ENCODE results near the gene GGT1. TPM values are rescaled to one million over a fixed set of nuclear protein-coding genes. Genes with fewer than 3 reads are reported as not detected.

Gene GGT1
- total and polyA plus RNA-seq, 2 of the 8 experiments (the other 6 are each of a cell fraction or from before 2014, with no cell fraction given), result 14.4 to 29.2 TPM

GRCh38 chr22:24588757-24589481 is 14.1 kb upstream of the GGT1 start:
- H3K4me3 ChIP-seq (ENCODE audit: extremely low read depth in 1 of 4, insufficient read depth in 2 of 4, low read depth in 3 of 4, low read length in 4 of 4), result no peak overlapping the region
- H3K23ac ChIP-seq (ENCODE audit: insufficient read length), result no peak overlapping the region
- ChIA-PET CTCF (ENCODE audit: partially characterized antibody) (interaction anchor here (1.4 kb wide), 1 partner anchor 11 kb away, joined by 4 read pairs; no protein-coding TSS in a partner anchor), POLR2A (ENCODE audit: partially characterized antibody) (interaction anchor here (1.0 to 1.6 kb wide), 3 partner anchors 9 to 12 kb away, joined by 4 to 8 read pairs (median 6); no protein-coding TSS in a partner anchor)
- H3K4ac ChIP-seq (replicated peaks; ENCODE audit: insufficient read length, low read depth, low read length), result no peak overlapping the region
- H3K79me2 ChIP-seq (ENCODE audit: control insufficient read depth in 1 of 2, insufficient read depth in 2 of 2, low read length in 2 of 2), result no peaks in the 10 kb centered on the region
- H2BK15ac ChIP-seq (ENCODE audit: low read length), result no peak overlapping the region
- DNase-seq (ENCODE audit: low read depth in 1 of 2, low spot score in 2 of 2) (no peak), FAIRE-seq (no peak)
- H4K8ac ChIP-seq (ENCODE audit: extremely low read depth, insufficient read depth, low read length), result no peak overlapping the region
- H4K5ac ChIP-seq (ENCODE audit: insufficient read length, low read depth, low read length), result no peak overlapping the region
- no peak overlapping the region for H2AK5ac ChIP-seq (ENCODE audit: low read depth, low read length)
- no peaks in the 10 kb centered on the region; the same call in 1 of the 2 replicates for H3K79me1 ChIP-seq (ENCODE audit: low read depth, low read length)
- no peaks in the 10 kb centered on the region for H3K9me3 ChIP-seq (ENCODE audit: insufficient read depth in 2 of 2, low read depth in 1 of 2, low read length in 1 of 2)
- peaks cover 0 to 12% (median 6%) of the 10 kb centered on the region in 4 experiments; a peak in 6 of 7 replicates for H3K4me1 ChIP-seq (replicated peaks in 1 of 4; ENCODE audit: control insufficient read depth in 3 of 4, insufficient read depth in 4 of 4, low read length in 3 of 4)
- no peak overlapping the region for H2BK12ac ChIP-seq (ENCODE audit: low read depth, low read length)
- H3K9ac ChIP-seq (replicated peaks in 1 of 4; ENCODE audit: extremely low read depth in 1 of 4, low read depth in 3 of 4, low read length in 3 of 4), result no peak overlapping the region
- H4K20me1 ChIP-seq (replicated peaks in 1 of 2; ENCODE audit: control insufficient read depth in 1 of 2, insufficient read depth in 2 of 2, low read length in 2 of 2), result peaks cover 0 to 2% of the 10 kb centered on the region in 2 experiments
- no peak overlapping the region for H3K14ac ChIP-seq (ENCODE audit: insufficient read length)
- no peak overlapping the region for H2BK120ac ChIP-seq (replicated peaks; ENCODE audit: low read depth, low read length)
- no peak overlapping the region for H3K56ac ChIP-seq (replicated peaks; ENCODE audit: insufficient read length, low read depth, low read length)
- no peak overlapping the region for H4K91ac ChIP-seq (replicated peaks; ENCODE audit: insufficient read length, low read length)
- no peak overlapping the region for H2BK20ac ChIP-seq (ENCODE audit: low read length)
- H2AFZ ChIP-seq (ENCODE audit: low read length), result no peak overlapping the region
- H2BK5ac ChIP-seq (ENCODE audit: low read depth, low read length), result no peak overlapping the region
- H3K36me3 ChIP-seq (ENCODE audit: control insufficient read depth in 2 of 4, insufficient read depth in 4 of 4, low read length in 3 of 4), result peaks cover 0 to 5% (median under 1%) of the 10 kb centered on the region in 4 experiments; a peak in 3 of 8 replicates
- WGBS, 2 experiments (ENCODE audit: extremely low coverage in 1 of 2, insufficient coverage in 1 of 2, insufficient read length in 1 of 2, insufficient replicate concordance in 2 of 2, low coverage in 1 of 2, low lambda C conversion rate in 2 of 2, missing lambda C conversion rate in 1 of 2), result 90% methylated on average over 21 of the region's 21 CpGs; no CpG with 5 or more reads in 1 of the 2 experiments
- no peak overlapping the region for H3K27ac ChIP-seq (ENCODE audit: low read depth, low read length)
- H3K27me3 ChIP-seq (replicated peaks in 1 of 4; ENCODE audit: control insufficient read depth in 3 of 4, extremely low read depth in 1 of 4, insufficient read depth in 3 of 4, low read length in 3 of 4), result no peaks in the 10 kb centered on the region
- TF ChIP-seq YY1 (IDR thresholded peaks at IDR 0.05; ENCODE audit: low read depth, low read length) (no peak), POLR2A (IDR thresholded peaks at IDR 0.05; ENCODE audit: control extremely low read depth in 1 of 2, low read depth in 2 of 2, low read length in 2 of 2) (no peak), BCL11A (IDR thresholded peaks at IDR 0.05; ENCODE audit: low read depth in 2 of 2, low read length in 2 of 2) (no peak), POU5F1 (IDR thresholded peaks at IDR 0.05; ENCODE audit: low read depth, low read length) (no peak), CEBPB (IDR thresholded peaks at IDR 0.05; ENCODE audit: low read depth, low read length) (no peak), SUZ12 (IDR thresholded peaks at IDR 0.05; ENCODE audit: low read length) (no peak)
- no peak overlapping the region for H3K4me2 ChIP-seq (ENCODE audit: insufficient read depth in 1 of 2, low read depth in 2 of 2, low read length in 2 of 2)
- H3K18ac ChIP-seq (ENCODE audit: extremely low read depth, low read length), result no peak overlapping the region
- peaks cover 2% of the 10 kb centered on the region; the same call in 1 of the 2 replicates for H3K23me2 ChIP-seq (ENCODE audit: low read depth, low read length)

Measured in H1 (cell line).